Hepatocyte (in vitro differentiated cells): ENCODE data around the gene RNF144B.

ENCODE experiments used
- EZH2 ChIP-seq: fragments of 200-600 bp; sonication (generic); IDR thresholded peaks from 2 replicates; pipeline ENCODE4 v1.6.1; 2016; ENCODE audit warnings: antibody characterized with exemption, mild to moderate bottlenecking, borderline replicate concordance
- TF ChIP-seq, protein P1 (sequence below): fragments of 200-600 bp; sonication (generic); IDR thresholded peaks from 2 replicates; pipeline ENCODE4 v1.5.1; 2016; ENCODE audit warnings: antibody characterized with exemption, mild to moderate bottlenecking; ENCODE audit not compliant: poor library complexity

DNA sequence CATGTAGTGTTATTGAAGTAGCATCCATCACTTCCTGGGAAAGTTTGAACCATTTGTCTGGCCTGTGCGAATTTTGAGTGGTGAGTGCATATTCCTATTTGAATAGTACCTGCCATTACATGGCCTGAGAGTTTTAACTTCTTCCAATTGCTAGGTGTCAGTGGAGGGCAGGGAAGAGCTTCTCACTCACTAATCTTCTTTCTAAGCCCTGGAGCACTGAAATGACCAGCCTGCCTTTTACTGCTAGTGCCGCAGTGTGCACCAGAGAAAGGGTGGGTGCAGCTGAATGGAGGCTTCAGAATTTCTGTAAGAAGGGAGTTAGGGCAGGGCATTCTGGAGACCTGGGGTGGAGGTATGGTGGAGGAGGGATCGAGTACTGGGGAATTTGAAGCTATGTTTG lies 45.5 kb downstream of the RNF144B start:
- TF ChIP-seq, protein P1, sequence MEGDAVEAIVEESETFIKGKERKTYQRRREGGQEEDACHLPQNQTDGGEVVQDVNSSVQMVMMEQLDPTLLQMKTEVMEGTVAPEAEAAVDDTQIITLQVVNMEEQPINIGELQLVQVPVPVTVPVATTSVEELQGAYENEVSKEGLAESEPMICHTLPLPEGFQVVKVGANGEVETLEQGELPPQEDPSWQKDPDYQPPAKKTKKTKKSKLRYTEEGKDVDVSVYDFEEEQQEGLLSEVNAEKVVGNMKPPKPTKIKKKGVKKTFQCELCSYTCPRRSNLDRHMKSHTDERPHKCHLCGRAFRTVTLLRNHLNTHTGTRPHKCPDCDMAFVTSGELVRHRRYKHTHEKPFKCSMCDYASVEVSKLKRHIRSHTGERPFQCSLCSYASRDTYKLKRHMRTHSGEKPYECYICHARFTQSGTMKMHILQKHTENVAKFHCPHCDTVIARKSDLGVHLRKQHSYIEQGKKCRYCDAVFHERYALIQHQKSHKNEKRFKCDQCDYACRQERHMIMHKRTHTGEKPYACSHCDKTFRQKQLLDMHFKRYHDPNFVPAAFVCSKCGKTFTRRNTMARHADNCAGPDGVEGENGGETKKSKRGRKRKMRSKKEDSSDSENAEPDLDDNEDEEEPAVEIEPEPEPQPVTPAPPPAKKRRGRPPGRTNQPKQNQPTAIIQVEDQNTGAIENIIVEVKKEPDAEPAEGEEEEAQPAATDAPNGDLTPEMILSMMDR, result no peak
- TF ChIP-seq EZH2, result no peak
